GM18909 (cell line): ENCODE measurements around the gene IRX6.

Source experiments
- ATAC-seq: cut with Tn5 transposase; IDR thresholded peaks from one replicate; pipeline ENCODE4 v1.9.1; 2021; ENCODE audit warnings: mild to moderate bottlenecking; ENCODE audit not compliant: unreplicated experiment, poor library complexity

IRX6 gene

GRCh38 chr16:55308973-55309372 lies 15.0 kb upstream of the IRX6 start:
- ATAC-seq: no peak

GRCh38 chr16:55322327-55322726 lies 1.7 kb upstream of the IRX6 start:
- ATAC-seq: no peak

GRCh38 chr16:55324285-55325079 lies 479 bp downstream of the IRX6 start:
- ATAC-seq: no peak

GRCh38 chr16:55325080-55325447 lies 1.1 kb downstream of the IRX6 start:
- ATAC-seq: no peak

- no peak for ATAC-seq
Measured at GRCh38 chr16:55325458-55326109, 1.6 kb downstream of the IRX6 start.

- no peak for ATAC-seq
Measured at GRCh38 chr16:55326261-55327092, 2.5 kb downstream of the IRX6 start.

- ATAC-seq: no peak
Measured at GRCh38 chr16:55328611-55329569, 4.9 kb downstream of the IRX6 start.

- ATAC-seq: no peak
Measured at GRCh38 chr16:55329791-55330428, 5.9 kb downstream of the IRX6 start.

GRCh38 chr16:55330781-55331647 lies 7.0 kb downstream of the IRX6 start:
- no peak for ATAC-seq

- ATAC-seq: no peak
Measured at GRCh38 chr16:55331648-55332185, 7.7 kb downstream of the IRX6 start.

GRCh38 chr16:55333684-55334083 lies 9.7 kb downstream of the IRX6 start:
- peak; percentile 62 for ATAC-seq

GRCh38 chr16:55338646-55339045 lies 14.6 kb downstream of the IRX6 start:
- no peak for ATAC-seq

- no peak for ATAC-seq
Measured at GRCh38 chr16:55340445-55340844, 16.4 kb downstream of the IRX6 start.

- no peak for ATAC-seq
Measured at GRCh38 chr16:55341681-55342080, 17.7 kb downstream of the IRX6 start.

- ATAC-seq: no peak
Measured at GRCh38 chr16:55346475-55346874, 22.5 kb downstream of the IRX6 start.

GRCh38 chr16:55349867-55350266 lies 25.9 kb downstream of the IRX6 start:
- ATAC-seq: no peak

- ATAC-seq: no peak
Measured at GRCh38 chr16:55350984-55351383, 27.0 kb downstream of the IRX6 start.

GRCh38 chr16:55351936-55352335 lies 27.9 kb downstream of the IRX6 start:
- no peak for ATAC-seq
